ENCODE measurements around the gene ATP8A1. TPM values are rescaled to one million over a fixed set of nuclear protein-coding genes. Genes with fewer than 3 reads are reported as not detected.

Gene ATP8A1
- total RNA-seq, 1 experiment from 2014 or later: 0.80 TPM

GRCh38 chr4:42641161-42641560, 15.7 kb downstream of the ATP8A1 start:
- Histone ChIP-seq H3K27me3 (ENCODE audit: control insufficient read depth, insufficient read depth, low read length) (no peaks in the 10 kb centered on the region), H3K36me3 (ENCODE audit: control insufficient read depth, insufficient read depth, low read length) (no peaks in the 10 kb centered on the region), H3K9me3 (ENCODE audit: control insufficient read depth, insufficient read depth, low read depth, low read length) (no peaks in the 10 kb centered on the region), H3K27ac (ENCODE audit: low read length) (no peak overlapping the region), H3K4me3 (ENCODE audit: low read depth in 2 of 2, low read length in 2 of 2) (no peak overlapping the region), H3K4me1 (ENCODE audit: control insufficient read depth, insufficient read depth, low read length) (no peaks in the 10 kb centered on the region)
- no peak for TF ChIP-seq TCF7L2 (IDR thresholded peaks at IDR 0.05; ENCODE audit: low read depth, low read length)
- TF ChIP-seq REST (IDR thresholded peaks at IDR 0.05; ENCODE audit: insufficient read depth in 1 of 2, low read depth in 2 of 2, low read length in 1 of 2): no peak
- TF ChIP-seq CTCF (IDR thresholded peaks at IDR 0.05): no peak
- TF ChIP-seq POLR2AphosphoS5 (IDR thresholded peaks at IDR 0.05; ENCODE audit: low read depth, low read length): no peak
- no peak for TF ChIP-seq SIN3A (IDR thresholded peaks at IDR 0.05; ENCODE audit: borderline replicate concordance, insufficient read depth, low read depth, low read length)
- no TSS peak for BruUV-seq (replicated peaks)
- in situ Hi-C loops (cut with HindIII; ENCODE audit: low pct_unique_long_range_greater_than_20kb, low sequenced_read_pairs) (no loop called here), intact Hi-C loops (cut with micrococcal nuclease; ENCODE audit: unreplicated experiment) (no loop called here)
- CTCF ChIA-PET: no interaction called here
- ATAC-seq: no peak
- DNase-seq (ENCODE audit: low read depth, low spot score): no peak
- POLR2A ChIA-PET: no interaction called here

GRCh38 chr4:42640613-42641012, 16.3 kb downstream of the ATP8A1 start:
- POLR2A ChIA-PET: no interaction called here
- in situ Hi-C loops (cut with HindIII; ENCODE audit: low pct_unique_long_range_greater_than_20kb, low sequenced_read_pairs) (no loop called here), intact Hi-C loops (cut with micrococcal nuclease; ENCODE audit: unreplicated experiment) (no loop called here)
- no peak overlapping the region for H3K27ac ChIP-seq (ENCODE audit: low read length)
- no peak overlapping the region for H3K4me3 ChIP-seq (ENCODE audit: low read depth in 2 of 2, low read length in 2 of 2)
- H3K36me3 ChIP-seq (ENCODE audit: control insufficient read depth, insufficient read depth, low read length): no peaks in the 10 kb centered on the region
- no peak for TF ChIP-seq SIN3A (IDR thresholded peaks at IDR 0.05; ENCODE audit: borderline replicate concordance, insufficient read depth, low read depth, low read length)
- TF ChIP-seq TCF7L2 (IDR thresholded peaks at IDR 0.05; ENCODE audit: low read depth, low read length): no peak
- no peak for TF ChIP-seq CTCF (IDR thresholded peaks at IDR 0.05)
- no peak for TF ChIP-seq POLR2AphosphoS5 (IDR thresholded peaks at IDR 0.05; ENCODE audit: low read depth, low read length)
- no peak for TF ChIP-seq REST (IDR thresholded peaks at IDR 0.05; ENCODE audit: insufficient read depth in 1 of 2, low read depth in 2 of 2, low read length in 1 of 2)
- BruUV-seq (replicated peaks): no TSS peak
- H3K4me1 ChIP-seq (ENCODE audit: control insufficient read depth, insufficient read depth, low read length): no peaks in the 10 kb centered on the region
- H3K9me3 ChIP-seq (ENCODE audit: control insufficient read depth, insufficient read depth, low read depth, low read length): no peaks in the 10 kb centered on the region
- CTCF ChIA-PET: no interaction called here
- DNase-seq (ENCODE audit: low read depth, low spot score) (no peak), ATAC-seq (no peak)
- H3K27me3 ChIP-seq (ENCODE audit: control insufficient read depth, insufficient read depth, low read length): no peaks in the 10 kb centered on the region
